Heart left ventricle (tissue), 16 donors: ENCODE measurements around the gene RIF1. TPM values are rescaled to one million over a fixed set of nuclear protein-coding genes. Genes with fewer than 3 reads are reported as not detected.

ENCODE experiments used
- ATAC-seq, 4 donors: fragments of 200-7000 bp; cut with Tn5 transposase; one replicate each; pipeline ENCODE4 v1.9.1; 2020 to 2022; ENCODE audit warnings: moderate library complexity in 4 of 4, mild to moderate bottlenecking in 3 of 4, moderate number of reproducible peaks in 1 of 4
- DNase-seq, 5 donors: peaks; one replicate each; pipeline ENCODE4 v3.0.0-alpha.2; 2020
- H3K27ac ChIP-seq, 12 donors: fragments of 200-600 bp; sonication (generic) in 4 of 12; one replicate each; pipeline versions ENCODE4 v1.5.0 to v1.8.0; 2016 to 2022; ENCODE audit warnings: mild to moderate bottlenecking in 2 of 12
- H3K27me3 ChIP-seq, 9 donors: fragments of 200-600 bp; sonication (generic) in 2 of 9; one replicate each; pipeline versions ENCODE4 v1.5.1 to v1.8.0; 2016 to 2022; ENCODE audit warnings: mild to moderate bottlenecking in 3 of 9
- H3K36me3 ChIP-seq, 9 donors: fragments of 200-600 bp; sonication (generic) in 2 of 9; one replicate each; pipeline versions ENCODE4 v1.5.0 to v1.8.0; 2018 to 2022; ENCODE audit warnings: mild to moderate bottlenecking in 2 of 9
- H3K4me1 ChIP-seq, 12 donors: fragments of 200-600 bp; sonication (generic) in 4 of 12; one replicate each; pipeline versions ENCODE4 v1.5.0 to v1.8.0; 2016 to 2022; ENCODE audit warnings: mild to moderate bottlenecking in 3 of 12
- H3K4me3 ChIP-seq, 12 donors: fragments of 200-600 bp; sonication (generic) in 4 of 12; one replicate each; pipeline versions ENCODE4 v1.5.0 to v1.8.0; 2017 to 2022; ENCODE audit warnings: mild to moderate bottlenecking in 9 of 12, moderate library complexity in 4 of 12
- H3K9me3 ChIP-seq, 12 donors: fragments of 200-600 bp; sonication (generic) in 4 of 12; one replicate each; pipeline versions ENCODE4 v1.5.0 to v1.8.0; 2016 to 2022; ENCODE audit warnings: mild to moderate bottlenecking in 1 of 12
- POLR2A ChIP-seq, 2 donors: fragments of 450-650 bp; IDR thresholded peaks; one replicate each; pipeline ENCODE4 v1.6.1; 2017; ENCODE audit warnings: antibody characterized with exemption in 2 of 2, mild to moderate bottlenecking in 2 of 2, moderate library complexity in 2 of 2
- WGBS, 4 donors: extraction: QIAGEN DNeasy Blood & Tissue Kit in 2 of 4; methylation state at CpG; one replicate each; pipeline versions ENCODE4 v1.1.5 to v1.1.7; 2013 to 2018; 5-methylcytosine and 5-hydroxymethylcytosine counted together
- intact Hi-C, 10 donors: fragments of 100-400 bp; cut with DNase I; formaldehyde crosslinking; loops; one replicate each; pipeline versions ENCODE4 v1.11.1 to v1.14.2; 2022
- polyA plus RNA-seq, 2 donors: library from polyadenylated mRNA; stranded (reverse); fragments of 200-250 nt; gene quantifications; one replicate each; pipeline ENCODE4 v1.2.3, GENCODE V29; 2013
- total RNA-seq, 9 donors: library from RNA; depleted of rRNA in 2 of 9; stranded (reverse); fragments of >200 nt in 2 of 9; fragmentation: NEBNext Ultra II Directional in 3 of 9; extraction: Animal tissue kit (Norgen Biotek cat#: 25700) in 3 of 9; gene quantifications; one replicate each; pipeline versions ENCODE4 v1.1.0 to v1.2.4, GENCODE V29; 2016 to 2023
- TF ChIP-seq, protein P1 (sequence below), 12 donors: fragments of 200-600 bp; sonication (generic) in 4 of 12; IDR thresholded peaks; one replicate each; pipeline versions ENCODE4 v1.5.0 to v1.8.0; 2018 to 2022; ENCODE audit warnings: antibody characterized with exemption in 12 of 12, mild to moderate bottlenecking in 5 of 12
- donor health status: ischemic (EF 13 %, LVEDD 7.1; RV severe dilation, severe dysfunction).
- donor health status: healthy with polysubstance abuse.
- donor health status: DM: no; HTN: yes; CAD: no.
- donor health status: DM: no; HTN: no; CAD: no.
- donor health status: ischemic (EF 25% LVEDD 6.9; RV normal size, moderate dysfunction).
- donor health status: ischemic (EF 25% LVEDD 5.7; RV mildly dilated, moderate dysfunction).
- donor health status: healthy.
- donor health status: DM: yes; HTN: yes; CAD: no.
- donor health status: ischemic (EF 35%, LVEDD 5.7; RV mildly dilated, moderate dysfunction).
- donor health status: nonischemic (EF 11% LVEDD 7.7; RV severe dilation, severe dysfunction).
- donor health status: DM: yes; HTN: yes; CAD: no.
- donor health status: PGD.
- donor health status: ischemic (EF 29% LVEDD 5.4; RV normal size, mild dysfunction).
- donor health status: nonischemic (EF 23%, LVEDD 6.1; RV moderate dilation, normal function).

Gene RIF1
- total and polyA plus RNA-seq, 11 donors = 2.6 to 23.9 (median 14.1) TPM

DNA sequence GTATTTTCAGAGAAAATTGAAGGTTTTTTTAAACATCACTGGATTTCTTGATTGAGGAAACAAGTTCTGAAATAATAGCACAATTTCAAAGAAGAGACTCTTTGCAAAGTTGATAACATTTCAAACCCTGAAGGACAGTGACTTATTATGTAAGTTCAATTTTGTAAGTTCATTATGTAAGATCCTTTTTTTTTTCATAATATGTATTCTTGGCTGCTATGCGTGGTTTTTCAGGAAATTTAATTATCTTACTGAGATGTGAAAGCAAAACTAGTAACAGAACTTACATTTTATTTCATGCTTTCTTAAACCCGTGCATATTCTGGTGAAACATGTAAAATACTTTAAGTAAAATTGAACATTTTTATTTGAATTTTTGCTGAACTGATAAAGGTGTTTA is 65.4 kb downstream of the RIF1 start:
- Histone ChIP-seq H3K4me1 (peaks cover 0 to 15% (median 0%) of the 10 kb centered on the region in 12 donors), H3K9me3 (peaks cover 0 to 12% (median 0%) of the 10 kb centered on the region in 12 donors), H3K36me3 (peaks cover 0 to 79% (median 58%) of the 10 kb centered on the region in 9 donors), H3K27me3 (no peaks in the 10 kb centered on the region), H3K4me3 (no peak overlapping the region), H3K27ac (peak overlapping the region in 1 of 12 donors; percentile 7)
- WGBS, 4 donors = 45 to 61% (median 50%) methylated on average over 2 of the region's 2 CpGs
- intact Hi-C loops = no loop called here
- ATAC-seq (no peak), DNase-seq (no peak)
- no peak for TF ChIP-seq POLR2A (IDR thresholded peaks at IDR 0.05)
- TF ChIP-seq, protein P1, sequence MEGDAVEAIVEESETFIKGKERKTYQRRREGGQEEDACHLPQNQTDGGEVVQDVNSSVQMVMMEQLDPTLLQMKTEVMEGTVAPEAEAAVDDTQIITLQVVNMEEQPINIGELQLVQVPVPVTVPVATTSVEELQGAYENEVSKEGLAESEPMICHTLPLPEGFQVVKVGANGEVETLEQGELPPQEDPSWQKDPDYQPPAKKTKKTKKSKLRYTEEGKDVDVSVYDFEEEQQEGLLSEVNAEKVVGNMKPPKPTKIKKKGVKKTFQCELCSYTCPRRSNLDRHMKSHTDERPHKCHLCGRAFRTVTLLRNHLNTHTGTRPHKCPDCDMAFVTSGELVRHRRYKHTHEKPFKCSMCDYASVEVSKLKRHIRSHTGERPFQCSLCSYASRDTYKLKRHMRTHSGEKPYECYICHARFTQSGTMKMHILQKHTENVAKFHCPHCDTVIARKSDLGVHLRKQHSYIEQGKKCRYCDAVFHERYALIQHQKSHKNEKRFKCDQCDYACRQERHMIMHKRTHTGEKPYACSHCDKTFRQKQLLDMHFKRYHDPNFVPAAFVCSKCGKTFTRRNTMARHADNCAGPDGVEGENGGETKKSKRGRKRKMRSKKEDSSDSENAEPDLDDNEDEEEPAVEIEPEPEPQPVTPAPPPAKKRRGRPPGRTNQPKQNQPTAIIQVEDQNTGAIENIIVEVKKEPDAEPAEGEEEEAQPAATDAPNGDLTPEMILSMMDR (IDR thresholded peaks at IDR 0.05) = no peak

DNA sequence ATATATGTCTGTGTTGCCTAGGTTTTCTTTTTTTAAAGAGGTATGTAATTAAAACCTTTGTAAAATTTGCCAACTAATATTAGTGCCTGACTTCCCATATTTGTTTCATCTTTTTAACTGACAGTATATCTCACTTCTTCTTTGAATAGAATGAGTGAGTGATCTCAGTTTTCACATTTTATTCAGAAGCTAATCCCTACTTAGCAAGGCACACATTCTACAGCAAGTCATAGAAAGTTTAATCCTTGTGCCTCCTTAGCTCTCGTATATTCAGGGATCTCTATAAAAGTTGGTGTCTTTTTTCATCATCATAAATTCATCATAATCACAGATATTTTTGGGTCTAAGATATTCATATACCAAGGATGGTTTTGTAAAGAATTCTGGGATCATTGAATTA is 66.6 kb downstream of the RIF1 start:
- DNase-seq = no peak
- Histone ChIP-seq H3K27me3 (no peaks in the 10 kb centered on the region), H3K4me3 (no peak overlapping the region), H3K4me1 (peaks cover 0 to 15% (median 0%) of the 10 kb centered on the region in 12 donors), H3K9me3 (peaks cover 0 to 5% (median 0%) of the 10 kb centered on the region in 12 donors), H3K36me3 (peaks cover 0 to 77% (median 53%) of the 10 kb centered on the region in 9 donors), H3K27ac (no peak overlapping the region)
- intact Hi-C loops = no loop called here
- WGBS, 4 donors = 87 to 98% (median 94%) methylated on average over 1 of the region's 1 CpG
- no peak for TF ChIP-seq POLR2A (IDR thresholded peaks at IDR 0.05)
- TF ChIP-seq, protein P1 (IDR thresholded peaks at IDR 0.05) = no peak
- no peak for ATAC-seq

DNA sequence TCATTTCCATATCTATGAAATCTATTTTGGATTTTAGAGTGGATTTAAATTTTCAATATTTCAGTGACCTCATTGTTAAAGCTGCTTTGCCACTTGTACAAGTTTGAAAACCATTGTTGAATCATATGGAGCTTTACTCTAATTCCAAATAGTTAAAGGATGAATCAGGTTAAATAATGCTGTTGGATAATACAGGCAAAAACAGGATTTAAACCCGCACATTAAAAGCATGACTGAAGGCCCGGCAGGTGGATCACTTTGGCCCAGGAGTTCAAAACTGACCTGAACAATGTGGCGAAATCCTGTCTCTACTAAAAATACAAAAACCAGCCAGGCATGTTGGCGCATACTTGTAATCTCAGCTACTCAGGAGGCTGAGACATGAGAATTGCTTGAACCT is 68.3 kb downstream of the RIF1 start:
- Histone ChIP-seq H3K27me3 (no peaks in the 10 kb centered on the region), H3K36me3 (peaks cover 0 to 83% (median 49%) of the 10 kb centered on the region in 9 donors), H3K9me3 (no peaks in the 10 kb centered on the region), H3K4me1 (peaks cover 0 to 15% (median 0%) of the 10 kb centered on the region in 12 donors), H3K4me3 (no peak overlapping the region), H3K27ac (no peak overlapping the region)
- DNase-seq = no peak
- TF ChIP-seq, protein P1 (IDR thresholded peaks at IDR 0.05) = no peak
- no peak for TF ChIP-seq POLR2A (IDR thresholded peaks at IDR 0.05)
- intact Hi-C loops = no loop called here
- ATAC-seq = no peak
- 98 to 99% (median 98%) methylated on average over 4 of the region's 4 CpGs for WGBS, 4 donors

DNA sequence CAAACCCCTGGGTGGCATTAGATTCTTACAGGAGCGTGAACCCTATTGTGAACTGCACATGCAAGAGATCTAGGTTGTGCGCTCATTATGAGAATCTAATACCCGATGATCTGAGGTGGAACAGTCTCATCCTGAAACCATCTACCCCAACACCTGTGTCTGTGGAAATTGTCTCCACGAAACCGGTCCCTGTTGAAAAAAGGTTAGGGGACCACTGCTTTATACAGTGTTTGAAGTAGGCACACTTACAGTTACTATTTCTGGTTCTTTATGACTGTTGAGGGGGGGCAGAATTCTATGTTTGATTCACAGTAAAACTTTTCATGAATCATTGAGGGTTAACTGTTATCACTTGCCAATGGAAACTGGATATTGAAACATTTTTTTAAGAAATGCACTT is 72.0 kb downstream of the RIF1 start:
- Histone ChIP-seq H3K4me3 (no peak overlapping the region), H3K9me3 (no peaks in the 10 kb centered on the region), H3K4me1 (no peaks in the 10 kb centered on the region), H3K27ac (no peak overlapping the region), H3K36me3 (peaks cover 0 to 75% (median 52%) of the 10 kb centered on the region in 9 donors), H3K27me3 (no peaks in the 10 kb centered on the region)
- intact Hi-C loops = loop anchor here in 1 of 10 donors (10.0 kb wide), 1 partner anchor 533 kb away; no protein-coding TSS in a partner anchor
- TF ChIP-seq POLR2A (IDR thresholded peaks at IDR 0.05) = no peak
- TF ChIP-seq, protein P1 (IDR thresholded peaks at IDR 0.05) = no peak
- no peak for ATAC-seq
- WGBS, 4 donors = 92 to 97% (median 93%) methylated on average over 5 of the region's 5 CpGs
- no peak for DNase-seq
